BE2C (cell line): ENCODE results near the gene TTLL10. TPM values are rescaled to one million over a fixed set of nuclear protein-coding genes. Genes with fewer than 3 reads are reported as not detected.

Experiments
- DNase-seq: peaks from one replicate; pipeline ENCODE4 v3.0.0-alpha.2; 2020
- H3K27me3 ChIP-seq: fragments of 250-450 bp; sonication (Bioruptor Pico); 2 replicates; pipeline ENCODE4 v1.5.1; 2020; ENCODE audit warnings: mild to moderate bottlenecking
- H3K36me3 ChIP-seq: fragments of 250-450 bp; sonication (Bioruptor Pico); 2 replicates; pipeline ENCODE4 v1.5.1; 2020; ENCODE audit warnings: mild to moderate bottlenecking
- H3K4me1 ChIP-seq: fragments of 250-450 bp; sonication (Bioruptor Pico); 2 replicates; pipeline ENCODE4 v1.5.1; 2020
- H3K4me3 ChIP-seq: 2 replicates; pipeline ENCODE4 v1.5.1; 2011; ENCODE audit warnings: low read depth, low read length
- H3K9me3 ChIP-seq: fragments of 250-450 bp; sonication (Bioruptor Pico); 2 replicates; pipeline ENCODE4 v1.5.1; 2020
- CTCF ChIP-seq: IDR thresholded peaks from 2 replicates; pipeline ENCODE4 v1.5.1; 2012; ENCODE audit warnings: mild to moderate bottlenecking, low read depth, low read length
- polyA plus RNA-seq: library from polyadenylated mRNA; unstranded; fragments of >200 nt; gene quantifications from one replicate; pipeline ENCODE4 v1.2.1, GENCODE V29; 2012; ENCODE audit warnings: low read depth, missing spikeins; ENCODE audit not compliant: insufficient read length, insufficient read depth

TTLL10 gene
- not detected for polyA plus RNA-seq

GRCh38 chr1:1173793-1174415 lies at the start of gene TTLL10:
TTLL10 (plus strand) TSS chr1:1173880; CDS start chr1:1179216, 5,336 bp downstream.
- H3K36me3 ChIP-seq = no peaks in the 10 kb centered on the region
- no peaks in the 10 kb centered on the region for H3K4me1 ChIP-seq
- H3K27me3 ChIP-seq = peaks cover 52% of the 10 kb centered on the region
- peak; percentile 36 for DNase-seq
- no peak within 1 kb of the TSS for H3K4me3 ChIP-seq
- H3K9me3 ChIP-seq = no peaks in the 10 kb centered on the region
- no peak for TF ChIP-seq CTCF

- H3K9me3 ChIP-seq = no peaks in the 10 kb centered on the region
- H3K27me3 ChIP-seq = peaks cover 11% of the 10 kb centered on the region
- TF ChIP-seq CTCF = no peak
- H3K4me3 ChIP-seq = no peak overlapping the region
- no peaks in the 10 kb centered on the region; the same call in 1 of the 2 replicates for H3K4me1 ChIP-seq
- DNase-seq = no peak
- H3K36me3 ChIP-seq = no peaks in the 10 kb centered on the region
Measured at GRCh38 chr1:1124508-1124785, 49.2 kb upstream of the TTLL10 start.

- no peaks in the 10 kb centered on the region for H3K9me3 ChIP-seq
- no peak overlapping the region for H3K4me3 ChIP-seq
- H3K36me3 ChIP-seq = no peaks in the 10 kb centered on the region
- H3K27me3 ChIP-seq = peaks cover 9% of the 10 kb centered on the region
- TF ChIP-seq CTCF = no peak
- no peak for DNase-seq
- H3K4me1 ChIP-seq = no peaks in the 10 kb centered on the region; the same call in 1 of the 2 replicates
Measured at GRCh38 chr1:1124786-1125642, 48.7 kb upstream of the TTLL10 start.

GRCh38 chr1:1125945-1126344 lies 47.7 kb upstream of the TTLL10 start:
- H3K9me3 ChIP-seq = no peaks in the 10 kb centered on the region
- no peaks in the 10 kb centered on the region for H3K36me3 ChIP-seq
- peaks cover 6% of the 10 kb centered on the region for H3K27me3 ChIP-seq
- no peak for TF ChIP-seq CTCF
- H3K4me3 ChIP-seq = no peak overlapping the region
- H3K4me1 ChIP-seq = no peaks in the 10 kb centered on the region; the same call in 1 of the 2 replicates
- DNase-seq = no peak

- DNase-seq = no peak
- no peak for TF ChIP-seq CTCF
- no peaks in the 10 kb centered on the region for H3K4me1 ChIP-seq
Measured at GRCh38 chr1:1127551-1128451, 45.9 kb upstream of the TTLL10 start.

More at GRCh38 chr1:1127551-1128451, 45.9 kb upstream of the TTLL10 start:
- Histone ChIP-seq H3K9me3 (no peaks in the 10 kb centered on the region), H3K36me3 (no peaks in the 10 kb centered on the region), H3K27me3 (0 out of 2 replicates have a peak, but pooled peaks cover 3% of the 10 kb centered on the region), H3K4me3 (no peak overlapping the region)
